M059J (cell line): ENCODE measurements around the gene COL9A3. TPM values are rescaled to one million over a fixed set of nuclear protein-coding genes. Genes with fewer than 3 reads are reported as not detected.

Experiments used
- DNase-seq: peaks from one replicate; pipeline ENCODE4 v3.0.0-alpha.2; 2012; ENCODE audit warnings: low read depth
- total RNA-seq: library from RNA; depleted of rRNA; stranded (reverse); fragments of >200 nt; shearing (Covaris generic); gene quantifications from 2 replicates; pipeline ENCODE4 v1.2.3, GENCODE V29; 2014

Gene COL9A3
- total RNA-seq, 1 experiment from 2014 or later = 0.17 TPM

DNA sequence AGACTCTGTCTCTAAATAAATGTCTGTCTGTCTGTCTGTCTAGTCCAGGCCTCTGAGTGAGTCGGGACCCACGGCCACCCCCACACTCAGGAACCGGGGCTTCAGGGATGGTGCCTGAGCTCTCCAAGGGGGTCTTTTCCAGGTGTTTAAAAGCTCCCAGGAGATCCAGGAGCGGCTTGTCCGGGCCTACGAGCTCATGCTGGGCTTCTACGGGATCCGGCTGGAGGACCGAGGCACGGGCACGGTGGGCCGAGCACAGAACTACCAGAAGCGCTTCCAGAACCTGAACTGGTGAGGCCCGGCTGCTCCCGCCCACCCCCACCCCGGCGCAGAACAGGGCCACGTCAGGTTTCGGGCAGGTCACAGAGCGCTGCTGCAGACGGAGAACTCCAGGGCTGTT lies 5.5 kb upstream of the COL9A3 start:
- no peak for DNase-seq

- DNase-seq = no peak
Observed at GRCh38 chr20:62811720-62812119, 5.1 kb upstream of the COL9A3 start.

- DNase-seq = no peak
Observed at GRCh38 chr20:62812181-62812906, 4.5 kb upstream of the COL9A3 start.

DNA sequence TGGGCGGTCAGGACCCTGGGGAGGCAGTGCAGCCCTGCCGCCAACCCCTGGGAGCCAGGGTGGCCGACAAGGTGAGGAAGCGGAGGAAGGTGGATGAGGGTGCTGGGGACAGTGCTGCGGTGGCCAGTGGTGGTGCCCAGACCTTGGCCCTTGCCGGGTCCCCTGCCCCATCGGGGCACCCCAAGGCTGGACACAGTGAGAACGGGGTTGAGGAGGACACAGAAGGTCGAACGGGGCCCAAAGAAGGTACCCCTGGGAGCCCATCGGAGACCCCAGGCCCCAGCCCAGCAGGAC lies 4.0 kb upstream of the COL9A3 start:
- DNase-seq = no peak

DNA sequence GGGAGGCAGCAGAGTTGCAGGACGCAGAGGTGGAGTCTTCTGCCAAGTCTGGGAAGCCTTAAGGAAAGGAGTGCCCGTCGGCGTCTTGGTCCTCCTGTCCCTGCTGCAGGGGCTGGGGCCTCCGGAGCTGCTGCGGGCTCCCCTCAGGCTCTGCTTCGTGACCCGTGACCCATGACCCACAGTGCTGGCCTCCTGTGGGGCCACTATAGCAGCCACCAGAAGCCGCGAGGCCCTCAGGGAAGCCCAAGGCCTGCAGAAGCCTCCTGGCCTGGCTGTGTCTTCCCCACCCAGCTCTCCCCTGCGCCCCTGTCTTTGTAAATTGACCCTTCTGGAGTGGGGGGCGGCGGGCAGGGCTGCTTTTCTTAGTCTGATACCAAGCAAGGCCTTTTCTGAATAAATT lies 3.3 kb upstream of the COL9A3 start:
- no peak for DNase-seq

DNA sequence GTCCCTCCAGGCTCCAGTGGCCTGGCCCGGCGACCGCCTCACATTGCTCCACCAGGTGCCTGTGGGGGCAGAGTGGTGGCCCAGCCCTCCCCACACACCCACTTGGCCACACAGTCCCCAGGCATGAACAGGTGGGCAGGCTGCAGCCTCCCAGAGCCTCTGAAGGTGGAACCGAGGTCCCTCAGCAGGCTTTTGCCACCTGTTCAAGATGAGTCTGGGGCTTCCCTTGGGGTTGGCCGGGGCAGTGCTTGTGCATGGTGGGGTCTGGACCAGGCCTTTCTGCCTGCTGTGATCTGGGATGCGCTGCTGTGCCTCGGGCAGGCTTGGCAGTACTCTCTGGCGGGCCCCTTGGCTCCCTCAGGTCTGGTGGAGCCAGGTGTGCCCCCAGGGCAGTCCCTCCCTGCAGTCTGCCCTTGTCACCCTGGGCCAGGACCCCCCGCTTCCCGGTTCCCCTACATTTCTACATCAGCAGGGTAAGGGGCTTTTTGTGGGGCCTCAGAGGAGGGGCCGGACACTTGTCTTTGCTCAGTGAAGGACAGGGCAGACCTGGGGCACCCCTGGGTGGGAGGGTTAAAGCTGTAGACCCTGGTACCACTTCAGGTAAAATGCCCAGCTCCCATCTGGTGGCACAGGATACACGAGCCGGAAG lies 2.7 kb upstream of the COL9A3 start:
- DNase-seq = no peak

GRCh38 chr20:62814709-62815065 lies 2.2 kb upstream of the COL9A3 start:
- DNase-seq = no peak

- peak; percentile 58 for DNase-seq
Observed at GRCh38 chr20:62815066-62815991, 1.5 kb upstream of the COL9A3 start.

DNA sequence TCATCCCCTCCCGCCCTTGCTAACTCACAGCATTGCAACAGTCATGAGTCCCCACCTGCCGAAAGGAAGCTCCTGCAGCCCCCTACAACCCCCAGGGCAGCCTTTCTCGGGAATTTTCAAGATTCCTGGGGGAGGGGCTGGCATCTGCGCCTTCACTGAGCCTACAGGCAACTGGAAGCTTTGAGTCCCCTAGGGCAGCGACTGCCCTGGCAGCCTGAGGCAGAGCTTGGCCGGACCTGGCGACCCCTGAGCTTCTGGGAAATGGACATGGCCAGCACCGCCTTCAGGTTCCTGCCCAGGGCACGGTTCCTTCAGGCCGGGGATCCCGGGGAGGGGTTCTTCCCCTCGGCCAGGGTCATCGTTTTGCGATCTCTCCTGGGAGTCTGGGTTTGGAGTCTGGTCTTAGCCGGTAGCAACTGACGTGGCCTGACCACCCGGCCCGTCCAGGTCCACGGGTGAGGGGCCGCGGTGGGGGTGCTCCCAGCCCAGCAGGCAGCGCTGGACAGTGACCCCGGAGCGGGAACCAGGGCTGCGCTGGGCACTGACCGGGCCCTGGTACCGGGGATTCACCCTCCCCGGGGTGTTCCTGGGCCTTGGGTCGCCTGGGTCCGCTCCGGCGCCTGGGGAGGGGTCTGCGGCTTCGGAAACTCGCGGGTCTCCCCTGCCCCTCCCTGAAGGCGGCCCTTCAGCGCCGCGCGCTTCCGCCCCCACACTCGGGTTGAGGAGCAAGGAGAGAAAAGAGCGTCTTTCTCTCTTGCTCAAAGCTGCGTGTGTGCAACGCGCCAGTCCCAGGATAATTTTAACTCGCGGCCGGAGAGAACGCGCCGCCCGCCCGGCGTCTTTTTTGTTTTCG lies 593 bp upstream of the COL9A3 start:
- DNase-seq = peak; percentile 34

DNA sequence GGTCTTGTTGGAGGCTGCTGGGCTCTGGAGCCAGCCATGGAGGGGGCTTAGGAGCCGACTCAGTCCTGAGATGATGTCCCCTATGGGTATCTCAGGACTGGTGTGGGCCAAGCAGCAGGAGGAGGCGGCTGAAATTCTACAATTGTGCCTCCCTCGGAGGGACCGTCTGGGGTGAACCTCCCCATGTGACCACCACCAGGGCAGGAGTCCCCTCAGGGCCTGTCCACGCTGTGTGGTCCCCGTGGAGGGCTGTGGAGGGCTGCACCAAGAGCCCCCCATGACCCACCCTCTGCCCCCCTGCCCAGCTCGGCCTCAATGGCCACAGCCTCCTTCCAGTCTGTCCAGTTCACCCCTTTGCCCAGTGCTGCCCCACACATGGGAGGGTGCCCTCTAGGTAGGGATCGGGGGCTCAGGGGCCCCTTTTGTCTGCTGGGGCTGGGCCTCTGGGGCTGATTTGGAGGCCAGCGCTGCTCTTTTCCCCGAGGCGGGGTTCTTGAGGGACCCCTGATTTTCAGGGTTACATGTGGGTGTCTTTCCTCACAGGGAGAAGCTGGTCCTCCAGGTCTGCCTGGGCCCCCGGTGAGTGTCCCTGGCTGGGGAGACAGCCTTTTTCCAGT lies 1.2 kb downstream of the COL9A3 start:
- DNase-seq = no peak

DNA sequence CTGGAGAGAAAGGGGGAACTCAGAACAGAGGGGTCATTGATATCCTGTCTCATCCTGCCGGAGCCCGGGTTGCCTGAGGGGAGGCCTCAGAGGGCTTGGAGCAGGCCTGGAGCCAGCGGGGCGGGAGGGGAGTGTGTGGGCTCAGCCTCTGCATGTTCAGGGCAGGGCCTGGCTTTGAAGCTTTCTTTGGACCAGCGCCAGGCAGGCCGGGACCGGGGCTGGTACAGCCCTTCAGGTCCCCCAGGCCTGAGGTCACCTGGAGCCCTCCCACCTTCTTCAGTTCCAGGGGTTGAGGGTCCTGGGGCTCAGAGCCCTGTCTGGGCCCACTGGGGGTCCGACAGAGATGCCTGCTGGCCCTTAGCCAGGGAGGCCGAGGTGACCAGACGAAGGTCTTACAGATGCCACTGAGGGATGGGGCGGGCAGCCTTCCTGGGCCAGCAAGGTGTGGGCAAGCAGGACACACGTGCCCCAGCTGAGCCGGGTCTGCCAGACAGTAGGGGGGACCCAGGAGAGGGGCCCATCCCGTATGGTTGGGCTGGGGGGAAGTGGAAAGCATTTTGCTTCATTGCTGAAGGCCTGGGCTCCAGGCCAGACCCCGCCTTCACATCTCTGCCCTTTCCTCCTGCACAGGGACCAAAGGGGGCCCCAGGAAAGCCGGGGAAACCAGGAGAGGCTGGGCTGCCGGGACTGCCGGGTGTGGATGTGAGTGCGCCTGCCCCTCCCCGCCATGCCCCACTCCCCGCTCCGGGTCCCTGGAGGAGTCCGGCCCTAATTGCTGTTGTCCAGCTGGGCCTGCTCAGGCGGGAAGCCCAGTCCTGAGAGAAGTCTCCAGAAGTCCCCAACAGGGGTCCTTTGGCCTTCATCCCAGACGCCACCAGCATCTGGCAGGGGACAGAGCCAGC lies 2.0 kb downstream of the COL9A3 start:
- DNase-seq = peak; percentile 72

- DNase-seq = peak; percentile 88
Observed at GRCh38 chr20:62819494-62820174, 2.8 kb downstream of the COL9A3 start.

GRCh38 chr20:62820208-62820961 lies 3.5 kb downstream of the COL9A3 start:
- DNase-seq = no peak

GRCh38 chr20:62820962-62821725 lies 4.3 kb downstream of the COL9A3 start:
- no peak for DNase-seq

DNA sequence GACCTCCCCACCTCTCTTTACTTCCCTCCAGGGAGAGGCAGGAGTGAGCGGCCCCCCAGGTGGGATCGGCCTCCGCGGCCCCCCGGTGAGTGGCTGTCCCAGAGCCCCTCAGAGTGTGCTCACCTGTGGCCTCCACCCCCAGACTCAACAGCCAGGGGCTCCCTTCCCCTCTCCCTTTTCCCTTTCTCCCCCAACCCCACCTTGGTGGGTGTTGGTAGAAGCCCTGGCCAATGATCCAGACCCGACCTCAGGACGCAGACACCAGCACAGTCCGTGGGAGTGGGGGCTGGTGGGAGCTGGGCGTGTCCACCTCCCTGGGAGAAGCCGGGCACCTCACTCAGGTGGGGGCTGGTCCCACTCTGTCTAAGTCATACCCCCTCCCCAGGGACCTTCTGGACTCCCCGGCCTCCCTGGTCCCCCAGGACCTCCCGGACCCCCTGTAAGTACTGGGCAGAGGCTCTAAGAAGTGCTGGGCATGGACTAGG lies 4.9 kb downstream of the COL9A3 start:
- DNase-seq = no peak

- DNase-seq = no peak
Observed at GRCh38 chr20:62822239-62822787, 5.5 kb downstream of the COL9A3 start.

GRCh38 chr20:62822788-62823651 lies 6.2 kb downstream of the COL9A3 start:
- peak; percentile 80 for DNase-seq
